Activated T-helper 2 cell treated with anti-CD3 and anti-CD28 coated beads, Interferon-gamma antibody, Interleukin-2, Interleukin-4, amounts not matched to agents 10 μg/mL and 5 μg/mL and 100 μg/mL, durations not matched to agents 14 hours and 24 hours and 36 hours (primary cell): ENCODE measurements around the gene KCNK1. TPM values are rescaled to one million over a fixed set of nuclear protein-coding genes. Genes with fewer than 3 reads are reported as not detected.
"Not testable (repeated sequence)": the region's sequence is repeated elsewhere in the genome, so short reads cannot be mapped to it uniquely, and the experiment has no call there.

Experiments
- DNase-seq: peaks from one replicate; pipeline ENCODE4 v3.0.0; 2021; ENCODE audit warnings: low spot score
- H3K27ac Mint-ChIP-seq: one replicate; pipeline ENCODE4 v1.8.0; 2021; ENCODE audit warnings: mixed read lengths
- H3K27me3 Mint-ChIP-seq: one replicate; pipeline ENCODE4 v1.8.0; 2021; ENCODE audit warnings: low read depth, mixed read lengths
- H3K36me3 Mint-ChIP-seq: one replicate; pipeline ENCODE4 v1.8.0; 2021; ENCODE audit warnings: low read depth, mixed read lengths
- H3K4me1 Mint-ChIP-seq: one replicate; pipeline ENCODE4 v1.8.0; 2021; ENCODE audit warnings: low read depth, mixed read lengths
- H3K4me3 Mint-ChIP-seq: one replicate; pipeline ENCODE4 v1.8.0; 2021; ENCODE audit warnings: low read depth, mild to moderate bottlenecking, moderate library complexity, mixed read lengths
- H3K9me3 Mint-ChIP-seq: one replicate; pipeline ENCODE4 v1.8.0; 2021; ENCODE audit warnings: mixed read lengths
- intact Hi-C: fragments of 100-400 bp; cut with micrococcal nuclease; formaldehyde crosslinking; loops from one replicate; pipeline ENCODE4 v1.15.1; 2023
- total RNA-seq: library from RNA; stranded (reverse); gene quantifications from 2 replicates; pipeline ENCODE4 v1.2.3, GENCODE V29; 2022

KCNK1 gene
- total RNA-seq, 1 donor from 2014 or later = 5.4 TPM

- H3K27me3 Mint-ChIP-seq = peaks cover 1% of the 10 kb centered on the region
- peaks cover 5% of the 10 kb centered on the region for H3K4me1 Mint-ChIP-seq
- no peak overlapping the region for H3K27ac Mint-ChIP-seq
- no peaks in the 10 kb centered on the region for H3K9me3 Mint-ChIP-seq
- intact Hi-C loops = loop anchor here (5.0 kb wide), 2 partner anchors 40 to 70 kb away; no protein-coding TSS in a partner anchor
- peaks cover 29% of the 10 kb centered on the region for H3K36me3 Mint-ChIP-seq
- DNase-seq = no peak
- H3K4me3 Mint-ChIP-seq = no peak overlapping the region
Observed at GRCh38 chr1:233667741-233668140, 53.8 kb downstream of the KCNK1 start.

- intact Hi-C loops = loop anchor here (5.0 kb wide), 2 partner anchors 41 to 71 kb away; no protein-coding TSS in a partner anchor
- Mint-ChIP-seq H3K27me3 (peaks cover 1% of the 10 kb centered on the region), H3K4me3 (no peak overlapping the region), H3K36me3 (peaks cover 29% of the 10 kb centered on the region), H3K4me1 (peaks cover 5% of the 10 kb centered on the region), H3K27ac (no peak overlapping the region), H3K9me3 (no peaks in the 10 kb centered on the region)
- no peak for DNase-seq
Observed at GRCh38 chr1:233668146-233668724, 54.3 kb downstream of the KCNK1 start.

DNA sequence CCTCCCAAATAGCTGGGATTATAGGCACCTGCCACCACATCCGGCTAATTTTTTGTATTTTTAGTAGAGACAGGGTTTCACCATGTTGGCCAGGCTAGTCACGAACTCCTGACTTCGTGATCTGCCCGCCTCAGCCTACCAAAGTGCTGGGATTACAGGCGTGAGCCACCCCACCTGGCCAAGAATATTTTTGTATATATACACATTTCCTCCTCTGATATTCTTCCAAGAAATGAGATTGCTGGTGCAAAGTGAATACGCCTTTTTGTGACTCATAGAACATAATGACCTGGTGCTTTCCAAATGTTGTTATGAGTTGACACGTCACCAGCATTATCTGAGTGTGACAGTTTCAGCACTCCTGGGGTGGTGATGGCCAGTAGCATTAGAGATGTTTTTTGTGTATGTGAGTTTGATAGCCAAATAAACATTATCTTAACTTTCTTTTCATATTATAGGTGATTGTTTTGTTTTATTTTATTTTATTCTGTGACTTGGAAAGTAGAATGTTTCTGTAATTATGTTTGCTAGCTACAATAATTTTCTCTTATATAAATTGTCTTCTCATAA lies 54.9 kb downstream of the KCNK1 start:
- no peak for DNase-seq
- H3K27me3 Mint-ChIP-seq = peaks cover 3% of the 10 kb centered on the region
- peaks cover 29% of the 10 kb centered on the region for H3K36me3 Mint-ChIP-seq
- no peaks in the 10 kb centered on the region for H3K9me3 Mint-ChIP-seq
- H3K4me3 Mint-ChIP-seq = no peak overlapping the region
- peaks cover 7% of the 10 kb centered on the region for H3K4me1 Mint-ChIP-seq
- no peak overlapping the region for H3K27ac Mint-ChIP-seq
- intact Hi-C loops = loop anchor here (5.0 kb wide), 2 partner anchors 42 to 72 kb away; no protein-coding TSS in a partner anchor

GRCh38 chr1:233670363-233670762 lies 56.5 kb downstream of the KCNK1 start:
- H3K4me3 Mint-ChIP-seq, H3K27me3 Mint-ChIP-seq, H3K27ac Mint-ChIP-seq, DNase-seq, H3K9me3 Mint-ChIP-seq, intact Hi-C loops: not testable (repeated sequence)
- Mint-ChIP-seq H3K36me3 (peaks cover 27% of the 10 kb centered on the region), H3K4me1 (peaks cover 13% of the 10 kb centered on the region)

- Mint-ChIP-seq H3K9me3 (no peaks in the 10 kb centered on the region), H3K36me3 (peaks cover 23% of the 10 kb centered on the region), H3K4me3 (no peak overlapping the region), H3K27ac (no peak overlapping the region), H3K27me3 (peaks cover 3% of the 10 kb centered on the region), H3K4me1 (peaks cover 13% of the 10 kb centered on the region)
- no peak for DNase-seq
- intact Hi-C loops = no loop called here
Observed at GRCh38 chr1:233671286-233671685, 57.4 kb downstream of the KCNK1 start.

GRCh38 chr1:233672732-233673131 lies 58.8 kb downstream of the KCNK1 start:
- Mint-ChIP-seq H3K27ac (no peak overlapping the region), H3K4me1 (peaks cover 13% of the 10 kb centered on the region), H3K36me3 (peaks cover 20% of the 10 kb centered on the region), H3K27me3 (peaks cover 3% of the 10 kb centered on the region), H3K9me3 (no peaks in the 10 kb centered on the region), H3K4me3 (no peak overlapping the region)
- no peak for DNase-seq
- intact Hi-C loops = no loop called here

DNA sequence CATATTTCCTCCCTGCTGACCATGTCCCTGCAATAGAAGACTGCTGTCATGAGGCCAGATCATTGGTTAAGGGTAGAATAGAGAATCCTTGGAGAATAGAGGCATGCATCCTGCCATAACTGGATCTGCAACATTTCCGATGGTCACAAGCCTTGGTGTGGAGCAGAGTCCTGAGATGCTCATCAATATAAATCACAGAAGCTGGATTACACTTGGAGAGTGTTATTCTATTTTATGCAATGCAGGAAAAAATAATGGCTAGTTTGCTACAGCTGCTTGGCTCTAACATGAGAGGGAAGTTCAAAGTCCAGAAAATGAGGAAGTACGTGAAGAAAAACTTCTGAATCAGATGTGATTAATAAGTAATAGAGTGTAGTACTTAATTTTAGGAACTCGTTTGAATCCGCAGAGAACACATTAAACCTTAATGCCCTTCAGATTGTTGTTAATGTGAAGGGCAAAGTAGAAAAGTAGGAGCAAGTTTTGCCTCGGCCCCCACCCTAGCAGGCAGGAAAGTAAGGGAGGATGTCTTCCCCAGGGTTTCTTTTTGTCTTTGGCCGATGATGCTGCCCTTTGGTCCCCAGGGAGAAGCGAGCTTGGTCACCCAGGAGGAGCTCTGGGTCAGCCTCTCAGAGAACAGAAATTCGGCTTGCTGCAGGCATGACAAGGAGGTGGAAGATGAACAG lies 59.5 kb downstream of the KCNK1 start:
- intact Hi-C loops = no loop called here

GRCh38 chr1:233673947-233674431 lies 60.1 kb downstream of the KCNK1 start:
- H3K4me1 Mint-ChIP-seq = peaks cover 8% of the 10 kb centered on the region
- H3K27ac Mint-ChIP-seq = no peak overlapping the region
- no peak overlapping the region for H3K4me3 Mint-ChIP-seq
- intact Hi-C loops = no loop called here
- H3K27me3 Mint-ChIP-seq = peaks cover 3% of the 10 kb centered on the region
- no peak for DNase-seq
- peaks cover 14% of the 10 kb centered on the region for H3K36me3 Mint-ChIP-seq
- H3K9me3 Mint-ChIP-seq = no peaks in the 10 kb centered on the region

More for the DNA sequence above, 59.5 kb downstream of the KCNK1 start:
- H3K4me3 Mint-ChIP-seq = no peak overlapping the region
- DNase-seq = no peak
- no peaks in the 10 kb centered on the region for H3K9me3 Mint-ChIP-seq
- peaks cover 17% of the 10 kb centered on the region for H3K36me3 Mint-ChIP-seq
- no peak overlapping the region for H3K27ac Mint-ChIP-seq
- H3K27me3 Mint-ChIP-seq = peaks cover 3% of the 10 kb centered on the region
- H3K4me1 Mint-ChIP-seq = peaks cover 11% of the 10 kb centered on the region

GRCh38 chr1:233675446-233675845 lies 61.5 kb downstream of the KCNK1 start:
- peaks cover 11% of the 10 kb centered on the region for H3K36me3 Mint-ChIP-seq
- H3K27me3 Mint-ChIP-seq = peaks cover 3% of the 10 kb centered on the region
- no peaks in the 10 kb centered on the region for H3K9me3 Mint-ChIP-seq
- peaks cover 8% of the 10 kb centered on the region for H3K4me1 Mint-ChIP-seq
- intact Hi-C loops = no loop called here
- no peak overlapping the region for H3K4me3 Mint-ChIP-seq
- no peak overlapping the region for H3K27ac Mint-ChIP-seq
- no peak for DNase-seq

GRCh38 chr1:233675893-233676292 lies 62.0 kb downstream of the KCNK1 start:
- H3K27me3 Mint-ChIP-seq = peaks cover 3% of the 10 kb centered on the region
- intact Hi-C loops = no loop called here
- no peak overlapping the region for H3K4me3 Mint-ChIP-seq
- H3K36me3 Mint-ChIP-seq = peaks cover 9% of the 10 kb centered on the region
- no peaks in the 10 kb centered on the region for H3K9me3 Mint-ChIP-seq
- no peak for DNase-seq
- H3K27ac Mint-ChIP-seq = no peak overlapping the region
- H3K4me1 Mint-ChIP-seq = peaks cover 8% of the 10 kb centered on the region

DNA sequence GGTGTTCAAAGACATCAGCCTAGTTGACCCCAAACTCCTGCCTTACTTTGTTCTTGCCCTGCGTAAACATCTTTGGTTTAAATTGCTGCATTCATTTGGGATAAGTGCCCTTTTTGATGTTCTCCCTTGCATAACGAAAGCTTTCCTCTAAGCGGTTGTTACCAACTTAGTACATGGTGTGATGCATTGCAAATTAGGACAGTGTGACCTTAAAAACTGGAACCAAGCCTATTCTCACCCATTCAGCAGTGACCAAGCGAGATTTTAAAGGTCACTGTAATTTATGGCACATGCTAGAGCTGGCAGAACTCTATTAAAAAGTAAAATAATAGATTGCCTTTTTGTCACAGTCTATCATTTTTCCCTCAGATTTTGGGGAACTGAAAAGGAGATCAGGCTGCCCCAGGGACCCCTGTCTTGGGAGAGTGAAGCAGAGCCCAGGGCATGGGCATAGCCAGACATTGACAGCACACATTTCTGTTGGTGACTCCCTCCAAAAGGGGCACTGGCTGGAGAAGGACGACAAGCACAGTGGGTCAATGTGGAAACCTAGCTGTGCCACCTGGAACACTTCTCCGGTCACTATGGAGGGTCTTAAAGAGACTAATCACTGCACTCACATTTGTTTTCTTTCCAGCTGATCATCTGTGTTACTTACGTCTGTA lies 63.9 kb downstream of the KCNK1 start:
- peaks cover 4% of the 10 kb centered on the region for H3K36me3 Mint-ChIP-seq
- no peaks in the 10 kb centered on the region for H3K9me3 Mint-ChIP-seq
- H3K4me1 Mint-ChIP-seq = peaks cover 8% of the 10 kb centered on the region
- H3K27ac Mint-ChIP-seq = no peak overlapping the region
- no peak overlapping the region for H3K4me3 Mint-ChIP-seq
- DNase-seq = no peak
- intact Hi-C loops = no loop called here
- peaks cover 1% of the 10 kb centered on the region for H3K27me3 Mint-ChIP-seq

DNA sequence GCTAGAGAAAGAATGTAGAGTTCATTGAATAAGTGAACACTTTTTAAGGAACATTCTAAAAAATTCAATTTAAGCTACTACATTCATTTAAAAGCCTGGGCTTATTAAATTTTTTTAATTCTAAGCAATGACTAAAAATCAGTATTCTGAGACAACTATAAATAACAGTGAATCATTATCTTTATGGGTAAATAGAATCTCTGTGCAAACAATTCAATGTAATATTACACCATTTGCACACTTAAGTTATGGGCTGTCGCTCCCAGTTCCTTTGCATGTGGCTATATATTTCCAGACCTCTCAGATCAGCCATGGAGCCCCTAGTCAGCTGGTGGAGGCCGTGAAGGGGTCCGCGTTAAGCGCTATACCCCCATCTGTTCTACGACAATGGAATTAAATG lies 65.1 kb downstream of the KCNK1 start:
- intact Hi-C loops = no loop called here
- no peak overlapping the region for H3K27ac Mint-ChIP-seq

More for the DNA sequence above, 65.1 kb downstream of the KCNK1 start:
- Mint-ChIP-seq H3K36me3 (peaks cover 2% of the 10 kb centered on the region), H3K4me3 (no peak overlapping the region), H3K4me1 (peaks cover 4% of the 10 kb centered on the region), H3K9me3 (no peaks in the 10 kb centered on the region), H3K27me3 (no peaks in the 10 kb centered on the region)
- no peak for DNase-seq
